Caki2 (cell line): ENCODE measurements around the gene AIF1. TPM values are rescaled to one million over a fixed set of nuclear protein-coding genes. Genes with fewer than 3 reads are reported as not detected.

Experiments
- DNase-seq: peaks from one replicate; pipeline ENCODE4 v3.0.0-alpha.2; 2015; ENCODE audit warnings: low read depth
- in situ Hi-C: cut with HindIII; loops from 2 replicates; pipeline ENCODE4 v1.10.0; 2016; ENCODE audit warnings: low sequenced_read_pairs, low pct_unique_long_range_greater_than_20kb, mixed read lengths
- total RNA-seq: library from RNA; depleted of rRNA; stranded (reverse); fragments of >200 nt; shearing (Covaris generic); gene quantifications from 2 replicates; pipeline ENCODE4 v1.2.3, GENCODE V29; 2014; ENCODE audit warnings: low replicate concordance

AIF1 gene
- total RNA-seq, 1 experiment from 2014 or later: not detected

- in situ Hi-C loops: no loop called here
- no peak for DNase-seq
Observed at GRCh38 chr6:31634131-31634530, 19.1 kb downstream of the AIF1 start.

GRCh38 chr6:31634969-31635575 lies 20.0 kb downstream of the AIF1 start:
- in situ Hi-C loops: no loop called here

GRCh38 chr6:31636698-31637596 lies 21.9 kb downstream of the AIF1 start:
- no peak for DNase-seq
- in situ Hi-C loops: no loop called here

More at GRCh38 chr6:31634969-31635575, 20.0 kb downstream of the AIF1 start:
- no peak for DNase-seq

GRCh38 chr6:31639043-31639442 lies 24.0 kb downstream of the AIF1 start:
- in situ Hi-C loops: no loop called here
- no peak for DNase-seq

GRCh38 chr6:31639449-31639861 lies 24.4 kb downstream of the AIF1 start:
- DNase-seq: no peak
- in situ Hi-C loops: no loop called here

GRCh38 chr6:31640612-31641011 lies 25.6 kb downstream of the AIF1 start:
- DNase-seq: no peak
- in situ Hi-C loops: no loop called here

- in situ Hi-C loops: no loop called here
- DNase-seq: no peak
Observed at GRCh38 chr6:31641370-31641769, 26.3 kb downstream of the AIF1 start.

- in situ Hi-C loops: no loop called here
- no peak for DNase-seq
Observed at GRCh38 chr6:31642798-31643570, 27.9 kb downstream of the AIF1 start.

GRCh38 chr6:31643818-31644454 lies 28.9 kb downstream of the AIF1 start:
- DNase-seq: no peak
- in situ Hi-C loops: no loop called here

GRCh38 chr6:31645325-31645724 lies 30.3 kb downstream of the AIF1 start:
- in situ Hi-C loops: no loop called here
- DNase-seq: no peak

GRCh38 chr6:31651602-31652191 lies 36.7 kb downstream of the AIF1 start:
- peak; percentile 86 for DNase-seq
- in situ Hi-C loops: no loop called here

GRCh38 chr6:31652925-31653724 lies 38.1 kb downstream of the AIF1 start:
- in situ Hi-C loops: no loop called here
- peak; percentile 98 for DNase-seq

- in situ Hi-C loops: no loop called here
- no peak for DNase-seq
Observed at GRCh38 chr6:31654574-31655348, 39.7 kb downstream of the AIF1 start.

- DNase-seq: peak; percentile 56
- in situ Hi-C loops: no loop called here
Observed at GRCh38 chr6:31655349-31656237, 40.6 kb downstream of the AIF1 start, which contains the start of gene APOM. APOM (plus strand) TSS chr6:31655894; CDS start chr6:31655967, 73 bp downstream.

GRCh38 chr6:31657406-31658157 lies 42.5 kb downstream of the AIF1 start:
- in situ Hi-C loops: no loop called here
- no peak for DNase-seq
